Ishikawa (cell line): Measurements from ENCODE around the gene MINDY4B.

ENCODE experiments used
- MAX ChIP-seq: IDR thresholded peaks from 2 replicates; pipeline ENCODE4 v1.6.1; 2012
- NFIC ChIP-seq: IDR thresholded peaks from 2 replicates; pipeline ENCODE4 v1.6.1; 2012
- RAD21 ChIP-seq: IDR thresholded peaks from 2 replicates; pipeline ENCODE4 v1.6.1; 2012; ENCODE audit warnings: low read depth
- YY1 ChIP-seq: IDR thresholded peaks from 2 replicates; pipeline ENCODE4 v1.6.1; 2012; ENCODE audit warnings: low read depth

- no peak for TF ChIP-seq YY1
- TF ChIP-seq RAD21: no peak
- TF ChIP-seq NFIC: no peak
- TF ChIP-seq MAX: no peak
These were observed 18.2 kb downstream of the MINDY4B start for GRCh38 chr3:150887031-150887430.
